ENCODE results near the gene CAPN15. TPM values are rescaled to one million over a fixed set of nuclear protein-coding genes. Genes with fewer than 3 reads are reported as not detected.

Gene CAPN15
- total and polyA plus RNA-seq, 10 donors = 25.8 to 71.7 (median 62.5) TPM

GRCh38 chr16:508884-509736, 18.4 kb upstream of the CAPN15 start:
- no peak for DNase-seq
- no peak for TF ChIP-seq POLR2AphosphoS5 (IDR thresholded peaks at IDR 0.05)
- TF ChIP-seq CTCF (IDR thresholded peaks at IDR 0.05 in 8 of 11, conservative IDR thresholded peaks at IDR 0.05 in 3 of 11) = no peak
- Histone ChIP-seq H3K4me3 (no peak overlapping the region), H3K9me3 (no peaks in the 10 kb centered on the region), H3K27me3 (replicated peaks in 1 of 7) (no peaks in the 10 kb centered on the region), H3K4me1 (peaks cover 0 to 6% (median 0%) of the 10 kb centered on the region in 6 donors), H3K27ac (no peak overlapping the region), H3K36me3 (peaks cover 0 to 78% (median 18%) of the 10 kb centered on the region in 6 donors)
- intact Hi-C loops (cut with DNase I; ENCODE audit: low total_unique reads) = no loop called here
- 84 to 93% (median 88%) methylated on average over 18 of the region's 18 CpGs for WGBS, 5 donors

- Histone ChIP-seq H3K36me3 (peaks cover 0 to 86% (median 20%) of the 10 kb centered on the region in 6 donors), H3K9me3 (no peaks in the 10 kb centered on the region), H3K4me1 (peaks cover 0 to 6% (median 0%) of the 10 kb centered on the region in 6 donors), H3K4me3 (no peak overlapping the region), H3K27ac (no peak overlapping the region), H3K27me3 (replicated peaks in 1 of 7) (no peaks in the 10 kb centered on the region)
- DNase-seq = no peak
- no peak for TF ChIP-seq CTCF (IDR thresholded peaks at IDR 0.05 in 8 of 11, conservative IDR thresholded peaks at IDR 0.05 in 3 of 11)
- no peak for TF ChIP-seq POLR2A (IDR thresholded peaks at IDR 0.05)
- TF ChIP-seq POLR2AphosphoS5 (IDR thresholded peaks at IDR 0.05) = no peak
- 88 to 96% (median 94%) methylated on average over 24 to 35 of the region's 35 CpGs for WGBS, 5 donors
- intact Hi-C loops (cut with DNase I; ENCODE audit: low total_unique reads) = no loop called here
Measured at GRCh38 chr16:510066-510825, 17.3 kb upstream of the CAPN15 start.

GRCh38 chr16:512802-513201, 14.7 kb upstream of the CAPN15 start:
- Histone ChIP-seq H3K27ac (no peak overlapping the region), H3K4me3 (no peak overlapping the region), H3K4me1 (peaks cover 0 to 6% (median 0%) of the 10 kb centered on the region in 6 donors), H3K9me3 (no peaks in the 10 kb centered on the region), H3K27me3 (replicated peaks in 1 of 7) (no peaks in the 10 kb centered on the region), H3K36me3 (peaks cover 0 to 87% (median 23%) of the 10 kb centered on the region in 6 donors)
- no peak for TF ChIP-seq POLR2A (IDR thresholded peaks at IDR 0.05)
- TF ChIP-seq POLR2AphosphoS5 (IDR thresholded peaks at IDR 0.05) = no peak
- TF ChIP-seq CTCF (IDR thresholded peaks at IDR 0.05 in 8 of 11, conservative IDR thresholded peaks at IDR 0.05 in 3 of 11) = no peak
- WGBS, 5 donors = 93 to 98% (median 94%) methylated on average over 5 to 6 of the region's 6 CpGs
- no peak for DNase-seq
- intact Hi-C loops (cut with DNase I; ENCODE audit: low total_unique reads) = no loop called here

- 60 to 87% (median 85%) methylated on average over 4 to 10 of the region's 10 CpGs for WGBS, 5 donors
- Histone ChIP-seq H3K4me1 (peaks cover 0 to 6% (median 0%) of the 10 kb centered on the region in 6 donors), H3K27ac (no peak overlapping the region), H3K9me3 (no peaks in the 10 kb centered on the region), H3K36me3 (peaks cover 0 to 90% (median 25%) of the 10 kb centered on the region in 6 donors), H3K27me3 (replicated peaks in 1 of 7) (no peaks in the 10 kb centered on the region), H3K4me3 (no peak overlapping the region)
- DNase-seq = no peak
- TF ChIP-seq POLR2A (IDR thresholded peaks at IDR 0.05) (no peak), CTCF (IDR thresholded peaks at IDR 0.05 in 8 of 11, conservative IDR thresholded peaks at IDR 0.05 in 3 of 11) (no peak), POLR2AphosphoS5 (IDR thresholded peaks at IDR 0.05) (no peak)
- intact Hi-C loops (cut with DNase I; ENCODE audit: low total_unique reads) = no loop called here
Measured at GRCh38 chr16:513950-514349, 13.6 kb upstream of the CAPN15 start.

All from spleen (tissue), 11 donors.